HCT116 (cell line): ENCODE results near the gene CHMP1B.

Experiments
- CEBPB ChIP-seq: IDR thresholded peaks from 2 replicates; pipeline ENCODE4 v1.6.1; 2012; ENCODE audit warnings: low read depth
- EZH2 ChIP-seq: fragments of 200-600 bp; sonication (generic); IDR thresholded peaks from 2 replicates; pipeline ENCODE4 v1.6.1; 2017; ENCODE audit warnings: antibody characterized with exemption, mixed run types
- JUND ChIP-seq: IDR thresholded peaks from 2 replicates; pipeline ENCODE4 v1.6.1; 2012
- RAD21 ChIP-seq: IDR thresholded peaks from 2 replicates; pipeline ENCODE4 v1.6.1; 2012; ENCODE audit warnings: low read depth, mild to moderate bottlenecking
- SRF ChIP-seq: IDR thresholded peaks from 2 replicates; pipeline ENCODE4 v1.6.1; 2012; ENCODE audit warnings: low read depth

GRCh38 chr18:11901826-11902438 is 50.7 kb downstream of the CHMP1B start:
- no peak for TF ChIP-seq JUND
- TF ChIP-seq CEBPB = no peak
- no peak for TF ChIP-seq SRF
- no peak for TF ChIP-seq EZH2
- no peak for TF ChIP-seq RAD21
